Activated T-helper 1 cell treated with anti-CD3 and anti-CD28 coated beads, Interleukin-12 subunit alpha, Interleukin-12 subunit beta, Interleukin-2, Interleukin-4 antibody, amounts not matched to agents 30 ng/mL and 10 ng/mL and 1 ng/mL, durations not matched to agents 14 hours and 24 hours and 36 hours (primary cell): ENCODE data around the gene DRD5. TPM values are rescaled to one million over a fixed set of nuclear protein-coding genes. Genes with fewer than 3 reads are reported as not detected.
"Not testable (repeated sequence)": the region's sequence is repeated elsewhere in the genome, so short reads cannot be mapped to it uniquely, and the experiment has no call there.

ENCODE experiments used
- DNase-seq: peaks from one replicate; pipeline ENCODE4 v3.0.0; 2021; ENCODE audit warnings: low spot score
- H3K27ac Mint-ChIP-seq: one replicate; pipeline ENCODE4 v1.8.0; 2021; ENCODE audit warnings: mild to moderate bottlenecking, mixed read lengths
- H3K27me3 Mint-ChIP-seq: one replicate; pipeline ENCODE4 v1.8.0; 2022; ENCODE audit warnings: mild to moderate bottlenecking, moderate library complexity, mixed read lengths; ENCODE audit not compliant: insufficient read depth
- H3K36me3 Mint-ChIP-seq: one replicate; pipeline ENCODE4 v1.8.0; 2021; ENCODE audit warnings: low read depth, mixed read lengths
- H3K4me1 Mint-ChIP-seq: one replicate; pipeline ENCODE4 v1.8.0; 2021; ENCODE audit warnings: low read depth, mixed read lengths
- H3K4me3 Mint-ChIP-seq: one replicate; pipeline ENCODE4 v1.8.0; 2021; ENCODE audit warnings: mild to moderate bottlenecking, moderate library complexity, mixed read lengths
- H3K9me3 Mint-ChIP-seq: one replicate; pipeline ENCODE4 v1.8.0; 2021; ENCODE audit warnings: mixed read lengths
- intact Hi-C: fragments of 100-400 bp; cut with micrococcal nuclease; formaldehyde crosslinking; loops from one replicate; pipeline ENCODE4 v1.15.1; 2024
- total RNA-seq: library from RNA; stranded (reverse); gene quantifications from 2 replicates; pipeline ENCODE4 v1.2.3, GENCODE V29; 2022

DRD5 gene
- total RNA-seq, 1 donor from 2014 or later: not detected

DNA sequence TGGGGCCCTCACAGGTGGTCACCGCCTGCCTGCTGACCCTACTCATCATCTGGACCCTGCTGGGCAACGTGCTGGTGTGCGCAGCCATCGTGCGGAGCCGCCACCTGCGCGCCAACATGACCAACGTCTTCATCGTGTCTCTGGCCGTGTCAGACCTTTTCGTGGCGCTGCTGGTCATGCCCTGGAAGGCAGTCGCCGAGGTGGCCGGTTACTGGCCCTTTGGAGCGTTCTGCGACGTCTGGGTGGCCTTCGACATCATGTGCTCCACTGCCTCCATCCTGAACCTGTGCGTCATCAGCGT, 652 bp downstream of the DRD5 start:
- DNase-seq: no peak
- Mint-ChIP-seq H3K9me3 (no peaks in the 10 kb centered on the region), H3K4me3 (no peak overlapping the region), H3K36me3 (no peaks in the 10 kb centered on the region), H3K27me3 (peaks cover 35% of the 10 kb centered on the region), H3K4me1 (no peaks in the 10 kb centered on the region), H3K27ac (no peak overlapping the region)
- intact Hi-C loops: no loop called here

DNA sequence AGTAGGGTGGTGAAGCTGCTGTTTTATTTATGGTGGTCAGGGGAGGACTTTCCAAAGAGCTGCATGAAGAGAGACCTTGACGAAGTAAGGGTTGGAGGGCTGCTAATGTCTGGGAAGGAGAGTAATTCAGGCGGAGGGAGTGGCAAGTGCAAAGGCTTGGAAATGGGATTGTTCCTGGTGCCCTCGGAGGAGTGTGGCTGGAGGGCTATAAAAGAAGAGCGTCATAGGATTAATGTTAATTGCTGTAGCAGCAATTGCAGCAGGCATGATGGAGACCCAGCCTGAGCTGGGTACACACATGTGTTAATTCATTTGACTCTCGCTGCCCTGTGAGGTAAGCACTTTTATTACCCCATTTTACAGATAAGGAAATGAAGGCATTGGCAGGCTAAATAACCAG, 4.5 kb downstream of the DRD5 start:
- peaks cover 43% of the 10 kb centered on the region for H3K27me3 Mint-ChIP-seq
- H3K27ac Mint-ChIP-seq, H3K4me3 Mint-ChIP-seq, intact Hi-C loops, H3K36me3 Mint-ChIP-seq, H3K4me1 Mint-ChIP-seq, H3K9me3 Mint-ChIP-seq, DNase-seq: not testable (repeated sequence)

DNA sequence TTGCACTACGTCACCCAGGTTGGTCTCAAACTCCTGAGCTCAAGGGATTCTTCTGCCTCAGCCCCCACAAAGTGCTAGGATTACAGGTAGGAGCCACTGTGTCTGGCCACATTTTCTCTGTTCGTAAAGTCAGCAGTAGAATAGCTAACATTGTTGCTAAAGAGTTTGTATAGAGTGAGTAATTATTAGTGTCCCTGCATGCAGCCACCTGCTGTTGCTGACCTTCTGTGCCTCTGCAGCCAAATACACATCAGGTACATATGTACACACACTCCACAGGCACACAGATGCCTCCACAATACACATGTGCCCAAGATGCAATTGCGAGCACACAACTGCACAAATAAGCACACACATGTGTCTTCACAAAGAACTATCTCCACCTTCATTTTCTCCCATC, 10.9 kb downstream of the DRD5 start:
- DNase-seq: no peak
- Mint-ChIP-seq H3K4me1 (no peaks in the 10 kb centered on the region), H3K4me3 (no peak overlapping the region), H3K27me3 (peaks cover 18% of the 10 kb centered on the region), H3K27ac (no peak overlapping the region), H3K36me3 (no peaks in the 10 kb centered on the region), H3K9me3 (no peaks in the 10 kb centered on the region)
- intact Hi-C loops: no loop called here

DNA sequence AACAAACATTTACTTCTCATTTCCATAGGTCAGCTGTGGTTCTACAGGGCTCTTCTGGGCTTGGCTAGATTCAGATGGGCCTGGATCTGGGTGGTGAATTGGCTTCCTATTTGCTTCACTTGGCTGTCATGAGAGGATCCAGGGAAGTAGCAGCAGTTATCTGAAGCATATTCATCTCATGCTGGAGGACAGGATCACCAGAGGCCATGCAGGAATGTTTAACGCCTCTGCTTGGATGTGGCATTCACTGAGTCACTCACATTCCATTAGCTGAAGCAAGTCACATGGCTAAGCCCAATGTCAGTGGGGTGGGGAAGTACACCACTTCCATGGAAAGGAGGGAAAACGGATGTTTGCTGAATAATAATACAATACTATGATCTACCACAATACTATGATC, 15.2 kb downstream of the DRD5 start:
- not testable (repeated sequence) for DNase-seq, H3K9me3 Mint-ChIP-seq

DNA sequence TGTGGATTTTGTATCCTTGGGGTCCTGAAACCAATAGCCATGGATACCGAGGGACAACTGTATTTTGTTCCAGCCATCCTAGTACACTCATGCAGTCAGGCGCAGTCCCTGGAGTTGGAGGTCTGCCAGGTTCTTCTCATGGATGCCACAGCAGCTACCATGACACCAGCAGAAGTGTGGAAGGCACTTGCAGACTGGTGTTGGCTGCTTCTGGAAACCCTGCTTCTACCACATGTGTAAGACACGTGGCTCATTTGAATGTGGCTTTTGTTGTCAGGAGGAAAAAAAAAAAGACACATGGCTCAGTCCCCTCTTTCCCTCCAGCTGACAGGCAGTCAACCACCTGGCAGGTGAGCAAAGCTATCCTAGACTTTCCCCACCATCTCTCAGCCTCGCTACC, 19.4 kb downstream of the DRD5 start:
- Mint-ChIP-seq H3K27me3 (peaks cover 14% of the 10 kb centered on the region), H3K9me3 (no peaks in the 10 kb centered on the region), H3K36me3 (no peaks in the 10 kb centered on the region), H3K4me1 (no peaks in the 10 kb centered on the region), H3K4me3 (no peak overlapping the region), H3K27ac (no peak overlapping the region)
- DNase-seq: no peak
- intact Hi-C loops: no loop called here

More for the DNA sequence above, 15.2 kb downstream of the DRD5 start:
- H3K36me3 Mint-ChIP-seq, H3K4me3 Mint-ChIP-seq, H3K27me3 Mint-ChIP-seq, intact Hi-C loops, H3K27ac Mint-ChIP-seq, H3K4me1 Mint-ChIP-seq: not testable (repeated sequence)

DNA sequence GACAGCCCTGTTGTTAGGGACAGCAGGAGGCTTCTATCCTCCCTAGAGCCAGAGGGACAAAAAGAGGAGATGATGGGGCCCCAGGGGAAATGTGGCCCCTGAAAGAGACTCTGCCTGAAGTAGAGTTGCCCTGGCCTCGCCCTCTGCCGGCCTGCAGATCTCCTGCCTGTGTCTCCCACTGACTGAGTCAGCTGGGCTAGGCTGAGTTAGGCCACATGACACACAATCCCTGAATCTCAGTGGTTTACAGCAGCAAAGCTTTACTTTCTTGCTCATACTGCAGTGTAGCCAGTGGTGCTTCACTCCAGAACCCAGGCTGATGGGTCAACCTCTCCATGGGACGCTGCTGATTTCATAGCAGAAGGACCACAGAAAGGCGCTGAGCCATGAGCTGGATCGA, 23.5 kb downstream of the DRD5 start:
- peaks cover 16% of the 10 kb centered on the region for H3K27me3 Mint-ChIP-seq
- no peaks in the 10 kb centered on the region for H3K4me1 Mint-ChIP-seq
- intact Hi-C loops: no loop called here
- H3K36me3 Mint-ChIP-seq: no peaks in the 10 kb centered on the region
- DNase-seq: no peak
- H3K9me3 Mint-ChIP-seq: no peaks in the 10 kb centered on the region
- no peak overlapping the region for H3K4me3 Mint-ChIP-seq
- H3K27ac Mint-ChIP-seq: no peak overlapping the region

DNA sequence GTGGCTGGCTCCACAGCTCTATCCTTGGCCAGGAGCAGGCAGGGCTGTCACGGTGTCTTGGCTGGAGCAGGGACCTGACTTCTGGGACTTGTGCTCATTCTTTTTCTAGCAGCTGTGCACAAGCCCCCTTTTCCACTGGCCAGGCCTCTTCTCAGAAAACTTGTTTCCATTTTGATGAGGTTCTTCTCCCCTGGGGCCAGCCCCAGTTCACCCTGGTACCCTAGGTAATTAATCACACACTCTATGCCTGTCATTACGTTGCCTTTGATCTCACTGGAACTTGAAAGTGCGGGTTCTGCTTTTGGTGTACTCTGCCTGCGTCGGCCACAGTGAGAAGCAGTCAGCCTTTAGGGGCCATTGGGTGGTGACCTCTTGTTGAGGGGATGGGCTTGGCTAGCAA, 26.6 kb downstream of the DRD5 start:
- DNase-seq: no peak
- no peak overlapping the region for H3K27ac Mint-ChIP-seq
- H3K27me3 Mint-ChIP-seq: peaks cover 18% of the 10 kb centered on the region
- intact Hi-C loops: no loop called here
- H3K36me3 Mint-ChIP-seq: no peaks in the 10 kb centered on the region
- H3K4me1 Mint-ChIP-seq: peaks cover 8% of the 10 kb centered on the region
- H3K9me3 Mint-ChIP-seq: no peaks in the 10 kb centered on the region
- H3K4me3 Mint-ChIP-seq: no peak overlapping the region

DNA sequence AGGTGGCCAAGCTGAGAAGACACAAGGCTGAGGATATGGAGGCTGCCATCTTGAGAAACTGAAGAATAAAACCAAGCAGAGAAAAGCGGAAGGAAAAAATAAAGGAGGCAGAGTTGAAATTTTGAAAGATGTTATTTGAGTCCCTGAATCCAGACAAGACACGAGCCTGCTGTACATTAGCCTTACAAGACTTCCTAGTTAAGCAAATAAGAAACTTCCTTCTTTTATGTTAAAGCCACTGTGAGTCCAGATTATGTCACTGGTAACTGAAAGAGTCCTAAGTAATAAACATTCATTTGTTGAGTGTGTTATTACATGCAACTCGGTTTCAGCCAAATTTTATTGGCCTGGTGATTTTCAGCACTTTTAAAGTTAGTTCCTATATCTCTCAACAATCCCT, 30.4 kb downstream of the DRD5 start:
- Mint-ChIP-seq H3K4me3 (no peak overlapping the region), H3K4me1 (peaks cover 13% of the 10 kb centered on the region)
- intact Hi-C loops: loop anchor here (2.0 to 10.0 kb wide), 3 partner anchors 195 to 923 kb away; no protein-coding TSS in a partner anchor

DNA sequence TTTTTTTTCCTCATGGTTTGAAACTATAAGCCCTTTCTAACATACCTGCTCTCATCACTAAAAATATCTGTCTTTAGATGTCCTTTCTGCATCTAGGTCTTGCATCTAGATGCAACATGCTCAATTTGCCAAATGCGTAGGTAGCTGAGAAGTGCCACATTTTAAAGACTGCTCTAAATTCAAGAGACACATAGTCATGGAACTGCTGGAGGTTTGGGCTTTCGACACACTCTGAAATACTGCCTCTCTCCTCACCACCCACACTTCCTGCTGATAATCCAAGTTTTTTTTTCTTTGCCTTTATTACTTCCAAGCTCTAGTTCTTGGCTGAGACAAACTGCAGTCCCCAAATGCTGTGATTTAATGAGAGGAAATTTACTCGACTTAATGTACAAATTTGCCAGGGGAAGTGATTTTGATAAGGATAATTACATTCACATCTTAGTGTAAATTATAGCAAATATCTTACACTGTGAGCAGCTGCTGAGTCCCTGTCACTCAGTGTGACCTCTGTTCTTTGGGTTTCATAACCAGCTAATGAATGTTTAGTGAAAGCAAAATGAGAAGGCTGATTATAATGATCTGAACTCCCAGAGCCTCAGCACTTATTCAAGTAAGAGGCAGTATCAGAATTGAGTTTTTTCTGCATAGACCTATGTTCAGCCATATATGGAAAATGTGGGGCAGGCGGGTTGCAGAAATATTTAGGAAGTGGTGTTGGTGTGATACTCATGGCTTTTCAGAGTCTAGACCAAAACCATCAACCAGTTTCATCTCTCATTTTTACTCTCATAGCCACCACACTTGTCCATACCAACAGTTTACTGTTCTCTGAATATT, 31.3 kb downstream of the DRD5 start:
- Mint-ChIP-seq H3K27me3 (peaks cover 28% of the 10 kb centered on the region), H3K4me3 (no peak overlapping the region), H3K4me1 (peaks cover 13% of the 10 kb centered on the region), H3K27ac (no peak overlapping the region), H3K9me3 (no peaks in the 10 kb centered on the region), H3K36me3 (no peaks in the 10 kb centered on the region)
- intact Hi-C loops: loop anchor here (1.0 to 10.0 kb wide), 4 partner anchors 13 to 922 kb away; no protein-coding TSS in a partner anchor
- peak; percentile 8 for DNase-seq

More for the DNA sequence above, 30.4 kb downstream of the DRD5 start:
- H3K9me3 Mint-ChIP-seq: no peaks in the 10 kb centered on the region
- H3K27ac Mint-ChIP-seq: no peak overlapping the region
- H3K36me3 Mint-ChIP-seq: no peaks in the 10 kb centered on the region
- H3K27me3 Mint-ChIP-seq: peaks cover 24% of the 10 kb centered on the region
- no peak for DNase-seq

DNA sequence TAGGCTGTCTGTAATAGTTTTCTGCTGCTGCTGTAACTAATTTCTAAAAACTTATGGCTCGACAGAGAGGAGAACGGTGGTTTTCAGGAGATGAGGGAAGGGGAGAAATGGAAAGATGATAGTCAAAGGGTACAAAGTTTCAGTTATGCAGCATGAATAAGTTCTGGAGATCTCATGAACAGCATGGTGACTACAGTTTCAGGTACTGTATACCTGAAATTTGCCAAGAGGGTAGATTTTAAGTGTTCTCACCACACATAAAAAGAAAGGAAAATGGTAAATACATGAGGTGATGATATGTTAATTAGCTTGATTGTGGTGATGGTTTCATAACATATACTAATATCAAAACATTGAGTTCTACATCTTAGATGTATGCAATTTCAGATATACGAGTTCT, 34.9 kb downstream of the DRD5 start:
- intact Hi-C loops: loop anchor here (10.0 kb wide), 1 partner anchor 919 kb away; no protein-coding TSS in a partner anchor
- Mint-ChIP-seq H3K9me3 (no peaks in the 10 kb centered on the region), H3K27me3 (peaks cover 34% of the 10 kb centered on the region), H3K4me3 (no peak overlapping the region), H3K27ac (no peak overlapping the region), H3K4me1 (peaks cover 13% of the 10 kb centered on the region), H3K36me3 (no peaks in the 10 kb centered on the region)
- no peak for DNase-seq

DNA sequence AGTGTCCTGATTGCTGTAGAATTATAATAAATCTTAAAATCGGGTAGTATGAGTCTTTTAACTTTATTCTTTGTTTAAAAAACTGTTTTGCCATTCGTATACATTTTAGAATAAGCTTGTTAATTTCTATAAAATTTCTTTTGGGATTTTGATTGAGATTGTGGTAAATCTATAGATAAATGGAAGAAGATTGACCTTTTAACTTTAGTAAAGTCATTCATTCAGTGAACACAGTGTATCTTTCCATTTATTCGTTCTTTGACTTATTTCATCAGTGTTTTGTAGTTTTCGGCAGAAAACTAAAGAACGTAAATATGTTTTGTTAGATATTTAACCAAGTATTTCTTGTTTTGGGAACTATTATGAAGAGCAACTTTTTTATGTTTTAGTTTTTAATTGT, 38.9 kb downstream of the DRD5 start:
- H3K4me3 Mint-ChIP-seq: no peak overlapping the region
- intact Hi-C loops: no loop called here
- peaks cover 30% of the 10 kb centered on the region for H3K27me3 Mint-ChIP-seq
- H3K36me3 Mint-ChIP-seq: no peaks in the 10 kb centered on the region
- peaks cover 8% of the 10 kb centered on the region for H3K4me1 Mint-ChIP-seq
- H3K9me3 Mint-ChIP-seq: no peaks in the 10 kb centered on the region
- H3K27ac Mint-ChIP-seq: no peak overlapping the region
- DNase-seq: no peak

DNA sequence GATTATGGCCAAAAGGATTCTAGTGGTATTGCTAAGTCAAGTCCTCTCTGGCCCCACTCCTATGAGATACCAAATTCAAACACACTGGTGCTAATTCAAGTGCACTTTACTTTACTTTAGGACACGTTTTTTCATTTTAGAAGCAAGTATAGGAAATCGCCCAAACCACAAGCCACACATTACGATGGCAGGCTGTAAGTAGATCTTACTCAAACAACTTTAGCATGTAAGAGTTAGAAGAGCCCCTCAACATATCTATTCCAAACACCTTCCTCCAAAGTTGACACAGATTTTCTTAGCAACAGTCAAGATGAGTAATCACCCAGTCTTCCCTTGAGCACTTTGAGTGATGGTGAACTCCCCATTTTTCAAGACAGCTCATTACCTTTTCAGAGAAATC, 43.6 kb downstream of the DRD5 start:
- peaks cover 19% of the 10 kb centered on the region for H3K27me3 Mint-ChIP-seq
- no peak overlapping the region for H3K4me3 Mint-ChIP-seq
- peaks cover 14% of the 10 kb centered on the region for H3K4me1 Mint-ChIP-seq
- intact Hi-C loops: loop anchor here (1.0 to 5.0 kb wide), 3 partner anchors 12 to 192 kb away; no protein-coding TSS in a partner anchor
- H3K36me3 Mint-ChIP-seq: no peaks in the 10 kb centered on the region
- DNase-seq: peak; percentile 21
- no peak overlapping the region for H3K27ac Mint-ChIP-seq
- H3K9me3 Mint-ChIP-seq: no peaks in the 10 kb centered on the region

DNA sequence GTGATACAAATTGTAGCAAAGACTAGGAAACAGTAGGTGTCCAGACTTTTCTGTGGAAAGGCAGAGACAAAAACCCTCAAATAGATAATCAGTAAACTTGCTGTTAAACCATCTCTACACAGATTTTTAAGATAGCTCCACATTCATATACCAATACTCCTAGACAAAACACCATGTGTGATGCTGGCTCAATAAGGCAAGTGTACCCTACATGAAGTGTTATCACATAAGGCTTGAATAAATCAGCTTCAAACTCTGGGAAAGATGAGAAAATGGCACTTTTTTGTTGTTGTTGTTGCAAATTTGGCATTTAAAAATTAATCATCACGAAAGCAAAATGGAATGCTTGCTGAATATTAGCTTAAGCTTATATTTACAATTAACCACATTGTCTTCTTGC, 45.1 kb downstream of the DRD5 start:
- H3K36me3 Mint-ChIP-seq: no peaks in the 10 kb centered on the region
- intact Hi-C loops: loop anchor here (5.0 kb wide), 1 partner anchor 191 kb away; no protein-coding TSS in a partner anchor
- DNase-seq: no peak
- H3K27me3 Mint-ChIP-seq: peaks cover 12% of the 10 kb centered on the region
- peaks cover 14% of the 10 kb centered on the region for H3K4me1 Mint-ChIP-seq
- no peak overlapping the region for H3K4me3 Mint-ChIP-seq
- H3K9me3 Mint-ChIP-seq: no peaks in the 10 kb centered on the region
- H3K27ac Mint-ChIP-seq: no peak overlapping the region
